ENCODE results near the gene RTP5.

The RTP5 gene

DNA sequence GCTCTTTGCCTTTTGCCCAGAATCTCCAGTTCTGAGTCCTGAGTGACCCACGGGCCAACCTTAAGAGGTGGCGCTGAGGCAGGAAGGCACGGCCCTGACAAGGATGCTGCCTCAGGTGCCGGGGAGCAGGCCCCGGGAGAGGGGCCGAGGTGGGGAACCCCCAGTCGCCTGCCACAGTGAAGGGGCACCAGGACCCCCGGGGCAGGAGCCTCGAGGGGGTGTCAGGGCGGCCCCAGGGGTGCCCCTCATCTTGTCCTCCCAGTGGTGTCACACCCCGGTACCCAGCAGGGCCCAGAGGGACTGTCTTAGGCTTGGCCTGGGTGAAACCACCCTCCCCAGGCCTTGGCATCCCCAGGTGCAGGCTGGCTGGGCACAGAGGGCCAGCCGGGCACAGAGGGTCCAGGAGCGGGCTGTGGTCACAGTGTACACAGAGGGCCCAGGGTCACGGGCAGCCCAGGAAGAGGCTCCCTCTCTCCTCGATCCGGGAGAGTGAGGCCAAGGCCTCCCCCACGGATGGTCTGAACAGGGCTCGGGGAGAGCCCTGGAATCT, 11.9 kb upstream of the RTP5 start:
- no peak for DNase-seq (ENCODE audit: low read depth)

GRCh38 chr2:241858206-241859016, 11.1 kb upstream of the RTP5 start, which contains the start of gene PDCD1:
Gene PDCD1, minus strand, starts transcription at chr2:241858894. Its CDS starts 56 bp downstream, at chr2:241858838.
- DNase-seq (ENCODE audit: low read depth) = no peak

GRCh38 chr2:241859017-241859435, 10.5 kb upstream of the RTP5 start:
- no peak for DNase-seq (ENCODE audit: low read depth)

DNA sequence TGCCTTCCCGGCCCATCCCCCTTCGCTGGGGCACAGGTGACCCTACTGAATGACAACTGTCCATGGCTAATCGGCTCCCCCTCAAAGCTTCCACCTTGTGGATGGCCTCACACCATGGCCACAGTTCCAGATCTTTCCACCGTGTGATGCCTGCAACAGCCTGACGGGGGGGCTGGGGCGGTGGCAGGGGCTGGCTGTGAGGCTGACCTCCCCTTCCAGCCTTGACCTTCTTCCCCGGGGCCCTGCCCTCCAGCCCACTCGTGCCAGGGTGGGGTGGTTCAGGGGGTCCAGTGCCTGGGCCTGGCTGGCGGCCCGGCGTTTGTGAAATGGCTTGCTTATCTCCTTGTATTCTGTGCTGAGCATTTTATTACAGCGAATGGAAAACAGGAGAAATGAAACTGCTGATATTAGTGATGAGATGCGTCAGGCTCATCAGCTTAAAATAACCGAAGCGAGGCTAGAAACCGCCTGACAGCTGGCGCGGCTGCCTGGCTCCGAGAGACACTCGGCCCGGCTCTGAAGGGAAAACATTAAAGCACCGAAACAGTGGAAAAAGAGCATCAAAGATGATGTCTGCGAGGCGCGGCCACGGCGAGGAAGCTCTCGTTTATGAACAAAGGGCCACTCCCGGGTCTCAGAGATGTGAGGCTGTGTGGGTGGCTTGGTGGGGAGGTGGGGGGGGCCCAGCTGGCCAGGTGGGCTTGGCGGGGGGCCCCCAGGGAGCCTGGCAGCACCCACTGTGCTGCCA, 9.9 kb upstream of the RTP5 start:
- no peak for DNase-seq (ENCODE audit: low read depth)

DNA sequence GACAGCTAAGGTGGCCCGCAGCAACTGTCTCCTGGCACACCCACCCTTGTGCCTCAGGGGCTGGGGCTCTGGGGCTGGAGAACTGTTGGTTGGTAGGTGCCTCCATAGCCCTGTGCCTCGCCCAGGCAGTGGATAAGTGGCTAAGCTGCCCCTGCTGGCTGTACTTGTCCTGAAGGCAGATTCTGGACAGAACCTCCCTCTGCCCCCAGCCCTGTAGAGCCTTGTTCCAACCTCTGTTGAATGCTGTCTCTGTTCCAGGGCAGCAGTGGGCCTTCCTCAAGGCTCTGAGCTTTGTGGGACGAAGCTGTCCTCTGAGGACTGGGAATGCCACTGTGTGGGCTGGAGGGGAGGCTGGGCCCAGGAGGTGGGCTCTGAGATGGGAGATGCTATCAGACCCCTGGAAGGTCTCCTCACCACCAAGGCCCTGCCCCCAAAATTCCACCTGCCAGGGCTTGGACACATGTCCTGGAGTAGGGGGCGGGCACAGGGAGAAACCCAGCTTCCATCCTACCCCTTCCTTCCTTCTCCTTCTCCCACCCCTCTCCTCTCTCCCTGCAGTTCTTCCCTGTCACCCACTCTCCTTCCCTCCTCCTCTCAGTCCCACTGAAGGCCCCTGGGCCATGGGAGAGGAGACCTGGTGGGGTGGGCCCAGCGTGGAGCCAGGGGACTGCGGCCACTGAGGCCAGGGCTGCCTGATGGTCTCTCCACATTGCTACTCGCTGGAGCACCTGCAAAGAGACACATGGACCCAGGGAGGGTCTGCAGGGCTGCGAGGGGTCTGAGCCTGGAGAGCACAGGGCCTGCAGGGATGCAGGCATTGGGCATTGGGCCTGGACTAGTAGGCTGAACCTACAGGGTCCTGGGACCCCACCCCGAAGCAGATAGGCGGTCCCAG, 9.1 kb upstream of the RTP5 start:
- DNase-seq (ENCODE audit: low read depth) = no peak

DNA sequence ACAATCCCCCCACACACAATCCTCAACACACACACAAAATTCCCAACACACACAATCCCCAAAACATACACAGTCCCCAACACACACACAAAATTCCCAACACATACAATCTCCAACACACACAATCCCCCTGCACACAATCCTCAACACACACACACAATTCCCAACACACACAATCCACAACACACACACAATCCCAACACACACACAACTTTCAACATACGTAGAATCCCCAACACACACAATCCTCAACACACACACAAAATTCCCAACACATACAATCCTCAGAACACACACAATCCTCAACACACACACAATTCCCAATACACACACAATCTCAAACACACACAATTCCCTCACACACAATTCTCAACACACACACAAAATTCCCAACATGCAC, 8.3 kb upstream of the RTP5 start:
- no peak for DNase-seq (ENCODE audit: low read depth)

GRCh38 chr2:241862093-241862492, 7.4 kb upstream of the RTP5 start:
- no peak for DNase-seq (ENCODE audit: low read depth)

DNA sequence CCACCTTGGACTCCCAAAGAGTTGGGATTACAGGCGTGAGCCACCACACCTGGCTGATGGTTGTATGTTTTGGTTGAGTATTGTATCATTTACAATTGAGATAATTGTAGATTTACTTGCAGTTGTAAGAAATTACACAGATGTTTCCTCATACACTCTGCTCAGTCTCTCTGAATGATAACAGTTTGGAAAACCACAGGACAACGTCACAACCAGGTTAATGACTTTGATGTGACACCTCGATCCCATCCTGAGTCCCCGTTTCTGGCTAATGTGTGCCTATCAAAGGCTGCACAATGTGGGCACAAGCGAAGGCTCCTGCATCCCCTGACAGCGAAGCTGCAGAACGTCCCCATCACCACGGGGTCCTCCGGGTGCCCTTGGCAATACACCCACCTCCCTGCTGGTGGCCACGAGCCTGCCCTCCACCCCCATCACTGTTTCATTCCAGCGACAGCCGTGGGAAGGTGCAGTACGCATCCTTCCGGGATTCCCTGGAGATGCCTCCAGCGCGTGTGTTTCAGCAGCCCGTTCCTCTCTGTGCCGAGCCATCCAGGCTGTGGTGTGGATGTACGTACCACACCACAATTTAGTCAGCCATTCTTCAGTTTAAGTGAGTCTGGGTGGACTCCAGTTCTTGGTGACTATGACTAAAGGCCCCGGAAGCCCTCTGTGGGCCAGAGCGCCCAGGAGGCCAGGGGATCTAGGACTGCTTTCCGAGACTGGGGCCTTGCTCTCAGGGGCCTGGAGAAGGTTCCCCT, 6.6 kb upstream of the RTP5 start:
- DNase-seq (ENCODE audit: low read depth) = no peak

DNA sequence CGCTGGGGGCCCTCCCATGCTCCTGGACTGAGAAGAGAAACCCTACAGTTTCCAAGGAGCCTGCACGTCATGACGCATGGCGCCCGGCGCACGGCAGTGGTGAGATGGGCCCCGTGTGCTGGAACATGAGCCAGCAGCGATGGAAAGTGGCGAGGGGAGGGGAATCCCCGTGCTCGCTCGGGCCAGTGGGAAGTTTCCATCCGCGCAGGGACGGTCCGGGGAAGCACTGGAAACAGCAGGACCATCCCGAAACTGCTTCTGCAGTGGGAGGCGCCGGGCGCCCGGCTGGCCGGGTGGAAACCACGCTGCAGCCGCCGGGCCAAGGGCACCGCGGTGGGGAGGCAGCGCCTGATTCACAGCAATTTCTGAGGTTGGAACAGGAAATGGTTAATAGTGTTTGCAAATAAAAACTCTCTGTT, 6.0 kb upstream of the RTP5 start:
- DNase-seq (ENCODE audit: low read depth) = no peak

- no peak for DNase-seq (ENCODE audit: low read depth)
These were observed 5.2 kb upstream of the RTP5 start for GRCh38 chr2:241864168-241864849.

DNA sequence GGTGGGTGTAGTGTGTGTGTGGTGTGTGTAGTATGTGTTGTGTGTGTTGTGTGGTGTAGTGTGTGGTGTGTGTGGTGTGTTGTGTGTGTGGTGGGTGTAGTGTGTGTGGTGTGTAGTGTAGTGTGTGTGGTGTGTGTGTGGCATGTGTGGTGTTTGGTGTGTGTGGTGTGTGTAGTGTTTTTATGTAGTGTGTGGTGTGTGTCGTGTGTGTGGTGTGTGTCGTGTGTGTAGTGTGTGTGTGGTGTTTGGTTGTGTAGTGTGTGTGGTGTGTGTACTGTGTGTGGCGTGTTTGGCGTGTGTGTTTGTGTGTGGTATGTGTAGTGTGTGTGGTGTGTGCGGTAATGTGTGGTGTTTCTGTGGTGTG, 4.7 kb upstream of the RTP5 start:
- DNase-seq (ENCODE audit: low read depth) = no peak

DNA sequence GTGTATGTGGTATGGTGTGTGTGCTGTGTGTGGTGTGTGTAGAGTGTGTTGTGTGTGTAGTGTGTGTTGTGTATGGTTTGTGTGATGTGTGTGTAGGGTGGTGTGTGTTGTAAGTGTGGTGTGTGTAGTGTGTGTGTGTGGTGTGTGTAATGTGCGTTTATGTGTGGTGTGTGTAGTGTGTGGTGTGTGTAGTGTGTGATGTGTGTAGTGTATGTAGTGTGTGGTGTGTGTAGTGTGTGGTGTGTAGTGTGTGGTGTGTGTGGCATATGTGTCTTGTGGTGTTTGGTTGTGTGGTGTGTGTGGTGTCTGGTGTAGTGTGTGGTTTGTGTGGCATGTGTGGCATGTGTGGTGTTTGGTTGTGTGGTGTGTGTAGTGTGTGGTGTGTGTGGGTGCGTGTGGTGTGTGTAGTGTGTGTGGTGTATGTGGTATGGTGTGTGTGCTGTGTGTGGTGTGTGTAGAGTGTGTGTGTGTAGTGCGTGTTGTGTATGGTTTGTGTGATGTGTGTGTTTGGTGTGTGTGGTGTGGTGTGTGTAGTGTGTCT, 4.0 kb upstream of the RTP5 start:
- DNase-seq (ENCODE audit: low read depth) = no peak

DNA sequence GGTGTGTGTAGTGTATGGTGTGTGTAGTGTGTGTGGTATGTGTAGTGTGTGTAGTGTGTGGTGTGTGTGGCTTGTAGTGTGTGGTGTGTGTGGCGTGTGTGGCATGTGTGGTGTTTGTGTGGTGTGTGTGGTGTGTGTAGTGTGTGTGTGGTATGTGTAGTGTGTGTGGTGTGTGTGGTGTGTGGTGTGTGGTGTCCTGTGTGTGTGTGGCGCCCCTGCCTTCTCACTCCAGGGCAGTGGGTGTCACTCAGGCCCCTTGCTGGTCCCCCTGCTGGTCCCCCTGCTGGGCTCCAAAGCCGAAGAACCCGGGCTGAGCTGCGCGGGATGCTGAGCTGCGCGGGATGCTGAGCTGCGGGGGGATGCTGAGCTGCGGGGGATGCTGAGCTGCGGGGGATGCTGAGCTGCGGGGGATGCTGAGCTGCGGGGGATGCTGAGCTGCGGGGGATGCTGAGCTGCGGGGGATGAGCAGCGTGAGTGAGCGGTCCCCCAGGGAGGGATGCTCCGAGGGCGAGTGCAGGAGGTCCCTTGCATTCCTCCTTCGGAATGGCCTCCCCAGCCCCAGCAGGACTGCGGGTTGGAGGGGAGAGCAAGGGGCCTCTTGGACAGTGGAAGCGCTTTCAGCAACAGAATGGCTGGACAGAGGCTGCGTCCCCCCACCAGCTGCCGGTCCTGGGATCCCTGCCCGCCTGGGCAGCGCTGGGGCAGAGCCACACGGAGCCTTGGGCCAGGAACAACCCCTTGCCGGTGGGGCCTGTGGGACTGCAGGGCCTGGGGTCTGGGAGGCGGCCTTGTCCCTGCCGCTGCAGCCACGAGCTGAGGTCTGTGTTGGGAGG, 3.4 kb upstream of the RTP5 start:
- DNase-seq (ENCODE audit: low read depth) = no peak

- no peak for DNase-seq (ENCODE audit: low read depth)
These were observed 2.5 kb upstream of the RTP5 start for GRCh38 chr2:241866790-241867645.

- no peak for DNase-seq (ENCODE audit: low read depth)
These were observed 1.6 kb upstream of the RTP5 start for GRCh38 chr2:241867776-241868420.

DNA sequence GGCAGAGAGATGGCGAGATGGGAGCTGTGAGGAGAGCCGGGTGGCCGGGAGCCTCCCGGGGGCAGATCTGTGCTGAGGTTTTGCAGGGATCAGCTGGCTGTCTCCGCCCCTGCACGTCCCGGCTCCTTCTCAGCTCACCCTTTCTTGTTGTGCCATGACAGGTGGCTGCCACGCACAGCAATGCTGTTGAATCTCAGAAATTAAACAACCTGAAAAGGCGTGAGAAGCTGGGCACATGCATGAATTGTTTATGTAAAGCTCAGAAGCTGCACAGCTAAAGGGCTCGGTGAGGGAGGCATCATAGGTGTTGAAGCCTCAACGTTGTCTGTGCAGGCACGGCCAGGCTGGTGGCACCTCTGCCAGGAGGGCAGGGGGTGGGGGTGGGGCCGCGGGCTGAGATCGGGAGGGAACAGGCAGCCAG, 858 bp upstream of the RTP5 start:
- DNase-seq (ENCODE audit: low read depth) = no peak

- no peak for DNase-seq (ENCODE audit: low read depth)
These were observed 582 bp downstream of the RTP5 start for GRCh38 chr2:241870081-241870541.

Data from non-pigmented ciliary epithelial cell (primary cell).